Psoas muscle (tissue), 8 donors: Measurements from ENCODE around the gene IFNK. TPM values are rescaled to one million over a fixed set of nuclear protein-coding genes. Genes with fewer than 3 reads are reported as not detected.

Experiments used
- ATAC-seq, 4 donors: fragments of 200-7000 bp; cut with Tn5 transposase; one replicate each; pipeline ENCODE4 v1.9.1; 2020; ENCODE audit warnings: moderate library complexity in 3 of 4, mild to moderate bottlenecking in 2 of 4
- DNase-seq, 2 donors: peaks; one replicate each; pipeline ENCODE4 v3.0.0-alpha.2; 2020
- H3K27ac ChIP-seq: fragments of 200-600 bp; one replicate; pipeline ENCODE4 v1.8.0; 2022
- H3K27me3 ChIP-seq, 3 donors: fragments of 200-600 bp in 1 of 3; one replicate each; pipeline versions ENCODE4 v1.6.1 to v1.8.0; 2013 to 2022; ENCODE audit warnings: low read length in 2 of 3, mild to moderate bottlenecking in 2 of 3, moderate library complexity in 1 of 3; ENCODE audit not compliant: insufficient read depth in 3 of 3
- H3K36me3 ChIP-seq, 2 donors: fragments of 200-600 bp in 1 of 2; one replicate each; pipeline versions ENCODE4 v1.6.1 to v1.8.0; 2013 to 2022; ENCODE audit warnings: low read depth in 1 of 2, mild to moderate bottlenecking in 1 of 2, moderate library complexity in 1 of 2; ENCODE audit not compliant: insufficient read depth in 1 of 2
- H3K4me1 ChIP-seq: fragments of 200-600 bp; one replicate; pipeline ENCODE4 v1.8.0; 2022
- H3K4me3 ChIP-seq: fragments of 200-600 bp; one replicate; pipeline ENCODE4 v1.8.0; 2022; ENCODE audit warnings: mild to moderate bottlenecking
- H3K9me3 ChIP-seq: fragments of 200-600 bp; one replicate; pipeline ENCODE4 v1.8.0; 2022
- CTCF ChIP-seq: fragments of 200-600 bp; IDR thresholded peaks from one replicate; pipeline ENCODE4 v1.8.0; 2022; ENCODE audit warnings: antibody characterized with exemption
- WGBS, 3 donors: extraction: QIAGEN DNeasy Blood & Tissue Kit; methylation state at CpG; one replicate each; pipeline versions ENCODE4 v1.1.6 to v1.1.7; 2013; 5-methylcytosine and 5-hydroxymethylcytosine counted together
- intact Hi-C, 2 donors: fragments of 100-400 bp; cut with DNase I; formaldehyde crosslinking; loops; one replicate each; pipeline versions ENCODE4 v1.11.0 to v1.14.2; 2022
- polyA plus RNA-seq, 3 donors: library from polyadenylated mRNA; stranded (reverse); fragments of 200-250 nt; gene quantifications; one replicate each; pipeline ENCODE4 v1.2.3, GENCODE V29; 2013
- total RNA-seq, 4 donors: library from RNA; stranded (reverse); fragmentation: NEBNext Ultra II Directional in 2 of 4; extraction: Animal tissue kit (Norgen Biotek cat#: 25700) in 2 of 4; gene quantifications; one replicate each; pipeline versions ENCODE4 v1.2.1 to v1.2.4, GENCODE V29; 2021 to 2023
- donor health status: healthy with polysubstance abuse.
- donor health status: DM: no; HTN: no; CAD: no; lungs with moderate emphysema.
- donor health status: Bipolar disorder and iron deficiency.
- donor health status: healthy.
- donor health status: DM: yes; HTN: yes; CAD: no.
- donor health status: DM: no; HTN: no; CAD: no.
- donor health status: DM: no; HTN: no; CAD: no.
- donor health status: DM: yes; HTN: yes; CAD: no.

IFNK gene
- total and polyA plus RNA-seq, 7 donors = not detected

- Histone ChIP-seq H3K4me1 (peaks cover 11% of the 10 kb centered on the region), H3K4me3 (no peak overlapping the region), H3K27ac (no peak overlapping the region), H3K27me3 (no peaks in the 10 kb centered on the region), H3K36me3 (no peaks in the 10 kb centered on the region), H3K9me3 (peaks cover 6% of the 10 kb centered on the region)
- intact Hi-C loops = loop anchor here in 1 of 2 donors (10.0 kb wide), 1 partner anchor 94 kb away; no protein-coding TSS in a partner anchor
- no peak for TF ChIP-seq CTCF
- ATAC-seq = no peak
- WGBS, 3 donors = 95 to 98% (median 95%) methylated on average over 1 of the region's 1 CpG
- DNase-seq = no peak
These were observed 45.8 kb upstream of the IFNK start for GRCh38 chr9:27478322-27478721.

GRCh38 chr9:27482709-27483108, 41.4 kb upstream of the IFNK start:
- DNase-seq (no peak), ATAC-seq (no peak)
- Histone ChIP-seq H3K4me3 (no peak overlapping the region), H3K9me3 (peaks cover 6% of the 10 kb centered on the region), H3K4me1 (no peaks in the 10 kb centered on the region), H3K36me3 (no peaks in the 10 kb centered on the region), H3K27ac (no peak overlapping the region), H3K27me3 (no peaks in the 10 kb centered on the region)
- 77 to 88% (median 86%) methylated on average over 2 of the region's 2 CpGs for WGBS, 3 donors
- intact Hi-C loops = no loop called here
- no peak for TF ChIP-seq CTCF

- intact Hi-C loops = no loop called here
- Histone ChIP-seq H3K27ac (no peak overlapping the region), H3K9me3 (peaks cover 6% of the 10 kb centered on the region), H3K4me1 (no peaks in the 10 kb centered on the region), H3K36me3 (no peaks in the 10 kb centered on the region), H3K27me3 (no peaks in the 10 kb centered on the region), H3K4me3 (no peak overlapping the region)
- DNase-seq = no peak
- TF ChIP-seq CTCF = no peak
- WGBS, 3 donors = 91 to 92% (median 92%) methylated on average over 6 of the region's 6 CpGs
- ATAC-seq = no peak
These were observed 40.5 kb upstream of the IFNK start for GRCh38 chr9:27483576-27483975.

GRCh38 chr9:27485158-27485557, 38.9 kb upstream of the IFNK start:
- H3K4me1 ChIP-seq = no peaks in the 10 kb centered on the region
- 93 to 100% (median 100%) methylated on average over 1 of the region's 1 CpG for WGBS, 3 donors
- H3K27ac ChIP-seq = no peak overlapping the region
- H3K9me3 ChIP-seq = no peaks in the 10 kb centered on the region
- intact Hi-C loops = loop anchor here in 1 of 2 donors (2.0 to 5.0 kb wide), 2 partner anchors 20 to 42 kb away; partner anchors contain the start of gene MOB3B
- no peak for DNase-seq
- no peaks in the 10 kb centered on the region for H3K27me3 ChIP-seq
- H3K36me3 ChIP-seq = no peaks in the 10 kb centered on the region
- no peak for ATAC-seq
- no peak overlapping the region for H3K4me3 ChIP-seq
- TF ChIP-seq CTCF = no peak

GRCh38 chr9:27487128-27487640, 36.9 kb upstream of the IFNK start:
- Histone ChIP-seq H3K4me1 (no peaks in the 10 kb centered on the region), H3K27ac (no peak overlapping the region), H3K4me3 (no peak overlapping the region), H3K36me3 (no peaks in the 10 kb centered on the region), H3K9me3 (no peaks in the 10 kb centered on the region), H3K27me3 (no peaks in the 10 kb centered on the region)
- no peak for ATAC-seq
- 53 to 68% (median 58%) methylated on average over 5 of the region's 5 CpGs for WGBS, 3 donors
- intact Hi-C loops = loop anchor here in 1 of 2 donors (5.0 kb wide), 1 partner anchor 40 kb away; the partner anchor contains the start of gene MOB3B
- DNase-seq = no peak
- no peak for TF ChIP-seq CTCF
